Suppressor macrophage treated with lipopolysaccharide for 4 hours (primary cell): Measurements from ENCODE around the gene CAPZB.
A peak's percentile ranks its signal among the peaks of the same experiment; 100 is the strongest.

Experiments used
- DNase-seq: peaks from one replicate; pipeline ENCODE4 v3.0.0-alpha.2; 2020

CAPZB gene

GRCh38 chr1:19447550-19447949, 37.8 kb downstream of the CAPZB start:
- no peak for DNase-seq

- DNase-seq, result no peak
Observed at GRCh38 chr1:19445417-19446342, 39.7 kb downstream of the CAPZB start.

GRCh38 chr1:19444296-19445021, 40.9 kb downstream of the CAPZB start:
- no peak for DNase-seq

- DNase-seq, result no peak
Observed at GRCh38 chr1:19443326-19443725, 42.0 kb downstream of the CAPZB start.

GRCh38 chr1:19442154-19443096, 42.9 kb downstream of the CAPZB start:
- DNase-seq, result no peak

GRCh38 chr1:19441048-19441780, 44.1 kb downstream of the CAPZB start:
- no peak for DNase-seq

- DNase-seq, result no peak
Observed at GRCh38 chr1:19439464-19440171, 45.7 kb downstream of the CAPZB start.

- DNase-seq, result no peak
Observed at GRCh38 chr1:19438516-19439195, 46.7 kb downstream of the CAPZB start.

- DNase-seq, result no peak
Observed at GRCh38 chr1:19437891-19438294, 47.4 kb downstream of the CAPZB start.

GRCh38 chr1:19436716-19437476, 48.4 kb downstream of the CAPZB start:
- peak; percentile 87 for DNase-seq

- peak; percentile 81 for DNase-seq
Observed at GRCh38 chr1:19435851-19436455, 49.4 kb downstream of the CAPZB start.

GRCh38 chr1:19435181-19435580, 50.2 kb downstream of the CAPZB start:
- DNase-seq, result peak; percentile 67

GRCh38 chr1:19433719-19433998, 51.7 kb downstream of the CAPZB start:
- no peak for DNase-seq

GRCh38 chr1:19432943-19433718, 52.2 kb downstream of the CAPZB start:
- DNase-seq, result no peak

- no peak for DNase-seq
Observed at GRCh38 chr1:19430121-19431068, 54.9 kb downstream of the CAPZB start.

GRCh38 chr1:19429611-19430010, 55.7 kb downstream of the CAPZB start:
- DNase-seq, result no peak

- no peak for DNase-seq
Observed at GRCh38 chr1:19427087-19427781, 58.1 kb downstream of the CAPZB start.
